SKM-1 treated with dmso at 0.1 percent for 144 hours (cell line): ENCODE data around the gene PWP2.
"Not testable (repeated sequence)": the region's sequence is repeated elsewhere in the genome, so short reads cannot be mapped to it uniquely, and the experiment has no call there.

Source experiments
- DNase-seq: peaks from one replicate; lab custom pipeline; 2025; ENCODE audit not compliant: unreplicated experiment; lab: John Stamatoyannopoulos, UW

Gene PWP2

DNA sequence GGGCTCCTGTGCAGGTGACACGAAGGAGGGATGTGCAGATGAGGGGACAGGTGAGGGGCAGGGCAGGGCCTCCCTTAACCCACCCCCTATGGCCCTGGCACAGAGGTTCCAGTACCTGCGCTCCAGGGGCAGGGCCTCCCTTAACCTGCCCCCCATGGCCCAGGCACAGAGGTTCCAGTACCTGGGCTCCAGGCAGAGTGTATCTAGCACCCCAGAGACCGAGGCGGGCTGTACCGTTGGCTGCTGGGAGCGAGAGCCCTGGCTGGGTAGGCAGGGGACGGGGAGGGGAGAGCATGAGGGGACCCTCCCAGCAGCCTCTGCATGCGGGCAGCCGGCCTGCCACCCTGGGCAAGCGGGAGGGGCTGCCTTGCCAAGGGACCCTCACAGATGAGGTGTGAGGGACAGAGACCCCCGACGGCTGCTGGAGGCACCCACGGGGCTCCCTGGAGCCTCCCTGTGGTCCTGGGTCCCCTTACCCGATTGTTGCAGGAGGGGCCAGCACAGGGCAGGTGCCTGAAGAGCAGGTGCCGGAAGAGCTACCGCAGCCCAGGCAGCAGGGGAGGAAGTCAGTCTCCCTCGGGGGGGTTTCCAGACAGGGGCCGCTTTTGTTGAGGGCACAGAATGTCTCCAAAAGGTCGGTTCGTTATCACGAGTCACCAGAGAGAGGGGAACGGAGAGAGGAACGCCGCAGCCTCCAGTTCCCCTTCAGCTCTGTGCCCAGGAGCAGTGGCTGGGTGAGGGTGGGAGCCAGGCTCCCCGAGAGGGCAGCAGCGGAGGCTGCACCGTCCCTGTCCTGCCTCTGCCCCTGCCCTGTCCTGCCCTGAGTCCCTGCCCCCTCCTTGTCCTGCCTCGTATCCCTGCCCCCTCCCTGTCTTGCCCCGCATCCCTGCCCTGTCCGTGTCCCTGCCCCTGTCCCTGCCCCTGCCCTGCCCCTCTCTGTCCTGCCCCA is 52.4 kb downstream of the PWP2 start:
- DNase-seq, result not testable (repeated sequence)

DNA sequence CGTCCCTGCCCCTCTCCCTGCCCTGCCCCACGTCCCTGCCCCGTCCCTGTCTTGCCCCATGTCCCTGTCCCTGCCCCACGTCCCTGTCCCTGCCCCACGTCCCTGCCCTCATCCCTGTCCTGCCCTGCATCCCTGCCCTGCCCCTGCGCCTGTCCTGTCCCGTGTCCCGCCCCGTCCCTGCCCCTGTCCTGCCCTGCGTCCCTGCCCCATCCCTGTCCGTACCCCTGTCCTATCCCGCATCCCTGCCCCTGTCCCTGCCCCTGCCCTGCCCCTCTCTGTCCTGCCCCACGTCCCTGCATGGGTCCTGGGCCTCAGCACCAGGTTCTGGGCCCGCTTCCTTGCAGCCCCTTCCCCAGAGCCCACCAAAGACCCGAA is 53.1 kb downstream of the PWP2 start:
- not testable (repeated sequence) for DNase-seq

DNA sequence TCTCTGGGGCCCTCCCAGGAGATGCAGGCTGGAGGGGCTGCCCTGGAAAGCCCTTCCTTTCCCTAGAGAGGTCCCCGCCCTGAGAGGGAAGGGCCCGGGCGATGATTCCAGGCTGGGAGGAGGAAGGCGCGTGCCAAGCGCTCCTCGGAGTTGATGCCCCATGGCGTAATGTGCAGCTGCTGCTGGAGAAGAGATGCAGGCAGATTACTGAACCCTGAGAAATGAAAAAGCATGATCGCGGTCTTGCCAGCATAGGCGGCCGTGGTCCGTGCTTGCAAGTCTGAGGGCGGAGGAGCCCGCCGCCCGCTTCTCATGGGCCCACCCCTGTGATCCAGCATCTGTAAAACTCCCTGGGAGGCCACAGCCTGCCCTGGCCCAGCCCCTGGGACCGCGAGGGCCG is 53.6 kb downstream of the PWP2 start:
- not testable (repeated sequence) for DNase-seq

DNA sequence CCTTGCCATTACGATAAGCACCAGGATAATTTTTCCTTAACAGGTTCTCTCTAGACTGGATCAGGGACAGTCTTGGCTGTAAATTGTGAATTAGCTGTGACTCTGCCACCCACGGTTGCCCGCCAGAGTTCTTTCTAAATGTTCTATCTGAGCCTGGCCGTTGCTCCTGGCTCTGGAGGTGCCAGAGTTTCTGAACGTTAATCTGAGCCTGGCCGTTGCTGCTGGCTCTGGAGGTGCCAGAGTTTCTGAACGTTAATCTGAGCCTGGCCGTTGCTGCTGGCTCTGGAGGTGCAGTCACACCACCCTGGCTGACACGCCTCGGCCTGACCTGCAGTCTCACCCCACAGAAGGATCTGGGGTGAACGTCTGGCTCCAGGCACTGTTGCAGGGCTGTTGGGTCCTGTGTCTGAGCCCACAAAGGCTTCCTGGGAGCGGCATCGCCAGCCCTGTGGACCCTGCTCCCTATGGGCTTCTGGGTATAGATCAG is 56.0 kb downstream of the PWP2 start:
- DNase-seq, result not testable (repeated sequence)

DNA sequence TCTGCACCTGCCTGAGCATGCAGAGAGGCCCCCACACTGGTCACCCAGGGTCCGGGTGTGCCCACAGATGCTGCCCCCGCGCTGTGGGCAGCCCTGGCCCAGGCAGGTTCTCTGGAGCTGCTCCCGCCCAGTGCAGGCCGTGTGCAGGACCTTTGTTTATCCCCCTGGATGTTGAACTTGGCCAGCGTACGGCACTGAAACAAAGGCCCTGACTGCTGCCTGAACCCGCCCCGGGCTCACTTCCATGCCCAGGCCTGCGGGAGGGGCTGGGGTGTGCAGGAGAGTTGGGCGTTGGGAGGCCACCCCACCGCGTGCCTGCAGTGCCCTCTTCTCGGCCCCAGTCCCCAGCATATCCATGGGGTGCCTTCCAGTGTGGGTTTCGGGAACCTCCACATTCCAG is 58.7 kb downstream of the PWP2 start:
- DNase-seq, result not testable (repeated sequence)

DNA sequence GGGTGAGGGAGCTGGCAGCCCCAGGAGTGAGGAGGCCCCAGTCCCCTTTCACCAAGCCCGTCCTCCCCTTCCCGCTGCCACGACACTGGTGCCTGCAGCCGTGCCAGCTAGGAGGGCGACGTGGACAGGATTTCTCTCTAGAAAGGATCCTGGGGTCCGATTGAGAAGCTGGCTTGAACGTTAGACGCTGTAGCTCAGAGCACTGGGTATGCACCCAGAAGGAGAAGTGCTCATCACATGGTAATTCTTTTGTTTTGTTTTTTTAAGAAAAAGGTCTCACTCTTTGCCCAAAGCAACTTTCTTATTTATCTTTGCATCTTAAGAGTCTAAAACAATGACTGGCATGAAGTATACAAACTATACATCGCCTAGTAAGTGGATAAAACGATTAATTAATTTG is 60.3 kb downstream of the PWP2 start:
- DNase-seq, result not testable (repeated sequence)

DNA sequence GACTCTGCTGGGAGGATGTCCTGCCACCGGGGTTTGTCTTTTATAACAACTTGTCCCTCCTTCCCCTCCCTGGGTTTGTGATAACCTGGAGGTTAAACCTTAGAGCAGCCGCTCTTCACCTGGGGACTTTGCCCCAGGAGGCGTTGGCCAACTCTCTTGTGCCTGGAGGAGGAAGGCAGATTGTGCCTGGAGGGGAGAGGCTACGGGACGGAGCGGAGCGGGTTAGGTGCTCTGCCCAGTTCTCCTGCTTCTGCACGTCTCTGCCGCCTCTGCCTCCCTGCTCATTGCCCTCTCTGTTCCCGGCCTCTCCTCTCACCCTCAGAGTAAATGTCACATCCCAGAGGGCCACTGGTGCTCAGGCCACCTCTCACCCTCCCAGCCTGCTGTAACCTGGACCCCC is 63.1 kb downstream of the PWP2 start:
- not testable (repeated sequence) for DNase-seq

DNA sequence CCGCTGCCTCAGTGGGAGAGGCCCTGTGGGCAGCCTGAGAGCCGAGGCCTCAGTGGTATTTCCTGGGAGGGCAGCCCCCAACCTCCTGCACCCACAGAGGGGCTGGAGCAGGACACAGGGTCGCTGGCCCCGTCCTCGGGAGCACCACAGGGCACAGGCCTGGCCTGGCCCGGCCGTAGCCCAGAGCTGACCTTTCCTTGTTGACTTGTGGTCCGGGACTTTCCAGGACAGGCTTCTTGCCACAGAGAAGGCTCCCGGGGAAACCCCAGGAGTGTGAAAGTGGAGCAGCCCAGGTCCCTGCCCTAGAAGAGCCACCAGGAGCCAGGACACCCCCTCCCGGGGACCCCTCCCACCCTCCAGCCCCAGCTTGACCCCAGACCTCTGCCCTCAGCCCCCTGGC is 63.7 kb downstream of the PWP2 start:
- DNase-seq, result not testable (repeated sequence)

DNA sequence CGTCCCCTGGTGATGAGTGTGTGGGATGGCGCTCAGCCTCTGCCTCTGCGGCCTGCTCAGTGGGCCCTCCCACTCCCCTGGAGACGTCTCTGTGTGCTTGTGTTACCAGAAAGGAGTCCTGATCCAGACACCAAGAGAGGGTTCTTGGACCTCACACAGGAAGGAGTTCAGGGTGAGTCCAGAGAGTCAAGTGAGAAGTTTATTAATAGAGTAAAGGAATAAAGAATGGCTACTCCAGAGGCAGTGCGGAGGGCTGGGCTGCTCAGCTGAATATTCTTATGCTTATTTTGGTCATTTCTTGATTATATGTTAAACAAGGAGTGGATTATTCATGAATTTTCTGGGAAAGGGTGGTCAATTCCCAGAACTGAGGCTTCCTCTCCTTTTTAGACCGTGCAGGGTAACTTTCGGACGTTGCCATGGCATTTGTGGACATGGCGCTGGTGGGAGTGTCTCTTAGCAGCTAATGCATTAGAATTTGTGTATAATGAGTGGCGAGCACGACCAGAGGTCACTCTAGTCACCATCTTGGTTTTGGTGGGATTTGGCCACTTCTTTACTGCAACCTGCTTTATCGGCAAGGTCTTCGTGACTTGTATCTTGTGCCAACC is 64.9 kb downstream of the PWP2 start:
- not testable (repeated sequence) for DNase-seq

DNA sequence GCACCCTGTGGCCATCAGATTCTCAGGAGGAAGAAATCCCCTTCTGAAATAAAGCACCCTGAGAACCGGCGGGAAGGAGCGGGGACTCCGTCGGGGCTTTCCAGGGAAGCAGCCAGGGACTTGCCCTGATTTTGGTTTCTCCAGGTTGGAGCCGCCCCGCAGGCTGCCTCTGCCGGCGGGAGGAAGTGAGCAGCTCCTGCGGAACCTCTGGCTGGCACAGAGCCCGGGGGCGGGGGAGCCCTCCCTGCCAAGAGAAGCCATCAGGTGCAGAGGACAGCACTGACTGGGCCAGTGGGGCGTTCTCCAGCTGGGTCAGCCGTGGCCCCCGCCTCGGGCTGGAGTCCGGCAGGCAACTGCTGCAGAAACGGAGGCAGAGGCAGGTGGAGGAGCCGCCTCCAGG is 65.5 kb downstream of the PWP2 start:
- not testable (repeated sequence) for DNase-seq

DNA sequence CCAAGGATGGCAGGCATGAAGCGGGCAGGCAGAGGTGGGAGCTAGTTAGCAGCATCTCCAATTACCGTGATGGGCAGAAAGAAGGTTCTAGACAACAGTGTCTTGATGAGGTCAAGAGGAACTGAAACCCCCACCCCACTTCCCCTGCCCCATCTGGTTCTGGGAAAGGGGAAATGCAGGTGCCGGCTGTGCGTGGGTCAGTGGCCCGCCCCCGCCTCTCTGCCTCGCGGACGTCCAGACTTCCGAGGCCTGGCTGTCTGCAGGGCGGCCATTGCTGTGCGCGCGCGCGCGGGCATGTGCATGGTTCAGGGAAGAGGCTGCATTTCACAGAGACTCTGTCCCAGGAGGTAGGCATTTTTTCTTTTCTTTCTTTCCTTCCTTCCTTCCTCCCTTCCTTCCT is 68.0 kb downstream of the PWP2 start:
- not testable (repeated sequence) for DNase-seq

DNA sequence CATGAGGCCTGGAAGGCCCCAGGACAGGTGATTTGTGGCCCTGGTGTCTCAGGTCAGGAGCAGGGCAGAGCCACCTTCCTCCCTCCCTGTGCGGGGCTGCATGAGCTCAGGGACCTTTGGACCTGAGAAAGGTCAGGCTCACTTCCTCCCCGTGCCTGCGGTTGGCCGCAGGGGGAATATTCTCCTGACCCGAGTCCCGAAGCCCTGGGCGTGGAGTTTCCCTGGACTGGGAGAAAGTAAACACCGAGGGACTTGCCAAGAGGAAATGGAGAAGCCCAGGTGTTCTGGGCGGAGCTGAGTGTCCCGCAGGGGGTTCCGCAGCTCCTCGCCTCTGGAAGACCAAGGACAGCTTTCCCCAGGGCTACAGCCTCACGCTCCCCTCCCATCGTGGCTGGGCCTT is 68.9 kb downstream of the PWP2 start:
- not testable (repeated sequence) for DNase-seq
